Endothelial cell of umbilical vein (primary cell): Measurements from ENCODE around the gene RND2.

ENCODE experiments used
- CTCF ChIP-seq, 2 donors: IDR thresholded peaks; 1 replicate in 1 of 2; 2 replicates in 1 of 2; pipeline ENCODE4 v1.5.1; 2011; ENCODE audit warnings: low read length in 2 of 2, mild to moderate bottlenecking in 2 of 2, moderate library complexity in 2 of 2, control low read depth in 1 of 2, inconsistent platforms in 1 of 2, low read depth in 1 of 2; ENCODE audit not compliant: insufficient read depth in 1 of 2; ENCODE audit errors: extremely low read depth in 1 of 2
- EZH2 ChIP-seq: IDR thresholded peaks from 2 replicates; pipeline ENCODE4 v1.6.1; 2012; ENCODE audit warnings: borderline replicate concordance, low read depth, mild to moderate bottlenecking, moderate library complexity, low read length, inconsistent platforms; ENCODE audit not compliant: severe bottlenecking
- FOS ChIP-seq: IDR thresholded peaks from 2 replicates; pipeline ENCODE4 v1.6.1; 2011; ENCODE audit warnings: mild to moderate bottlenecking, low read length, moderate library complexity, borderline replicate concordance; ENCODE audit not compliant: insufficient read depth
- GATA2 ChIP-seq: IDR thresholded peaks from 2 replicates; pipeline ENCODE4 v1.7.0; 2011; ENCODE audit warnings: low read depth, mild to moderate bottlenecking, moderate library complexity, mixed read lengths, low read length; ENCODE audit not compliant: insufficient read length, insufficient read depth
- JUN ChIP-seq: IDR thresholded peaks from 2 replicates; pipeline ENCODE4 v1.6.1; 2011; ENCODE audit warnings: borderline replicate concordance, low read depth; ENCODE audit not compliant: insufficient read length, insufficient read depth
- MAX ChIP-seq: IDR thresholded peaks from 2 replicates; pipeline ENCODE4 v1.6.1; 2011; ENCODE audit not compliant: insufficient read depth, insufficient read length
- MYC ChIP-seq: IDR thresholded peaks from one replicate; pipeline ENCODE4 v1.6.1; 2011; ENCODE audit warnings: mild to moderate bottlenecking, low read depth, low read length
- POLR2A ChIP-seq: IDR thresholded peaks from 2 replicates; pipeline ENCODE4 v1.6.1; 2012; ENCODE audit warnings: low read depth, mild to moderate bottlenecking, control low read depth, low read length
- POLR2AphosphoS5 ChIP-seq: IDR thresholded peaks from 2 replicates; pipeline ENCODE4 v1.6.1; 2012; ENCODE audit warnings: low read depth, mild to moderate bottlenecking, control low read depth, low read length, moderate library complexity; ENCODE audit not compliant: insufficient read depth

GRCh38 chr17:43056051-43056450 is 31.0 kb downstream of the RND2 start:
- TF ChIP-seq POLR2AphosphoS5 (no peak), EZH2 (no peak), POLR2A (no peak), CTCF (IDR thresholded peaks at IDR 0.05; ENCODE audit: extremely low read depth in 1 of 2, insufficient read depth in 1 of 2, low read depth in 1 of 2, low read length in 2 of 2) (no peak), FOS (no peak), MYC (no peak), JUN (no peak), MAX (no peak), GATA2 (no peak)
